Heart left ventricle (tissue), 16 donors: ENCODE measurements around the gene BTBD1. TPM values are rescaled to one million over a fixed set of nuclear protein-coding genes. Genes with fewer than 3 reads are reported as not detected.
A peak's percentile ranks its signal among the peaks of the same experiment; 100 is the strongest.

Experiments used
- ATAC-seq, 4 donors: fragments of 200-7000 bp; cut with Tn5 transposase; one replicate each; pipeline ENCODE4 v1.9.1; 2020 to 2022; ENCODE audit warnings: moderate library complexity in 4 of 4, mild to moderate bottlenecking in 3 of 4, moderate number of reproducible peaks in 1 of 4
- DNase-seq, 5 donors: peaks; one replicate each; pipeline ENCODE4 v3.0.0-alpha.2; 2020
- H3K27ac ChIP-seq, 12 donors: fragments of 200-600 bp; sonication (generic) in 4 of 12; one replicate each; pipeline versions ENCODE4 v1.5.0 to v1.8.0; 2016 to 2022; ENCODE audit warnings: mild to moderate bottlenecking in 2 of 12
- H3K27me3 ChIP-seq, 9 donors: fragments of 200-600 bp; sonication (generic) in 2 of 9; one replicate each; pipeline versions ENCODE4 v1.5.1 to v1.8.0; 2016 to 2022; ENCODE audit warnings: mild to moderate bottlenecking in 3 of 9
- H3K36me3 ChIP-seq, 9 donors: fragments of 200-600 bp; sonication (generic) in 2 of 9; one replicate each; pipeline versions ENCODE4 v1.5.0 to v1.8.0; 2018 to 2022; ENCODE audit warnings: mild to moderate bottlenecking in 2 of 9
- H3K4me1 ChIP-seq, 12 donors: fragments of 200-600 bp; sonication (generic) in 4 of 12; one replicate each; pipeline versions ENCODE4 v1.5.0 to v1.8.0; 2016 to 2022; ENCODE audit warnings: mild to moderate bottlenecking in 3 of 12
- H3K4me3 ChIP-seq, 12 donors: fragments of 200-600 bp; sonication (generic) in 4 of 12; one replicate each; pipeline versions ENCODE4 v1.5.0 to v1.8.0; 2017 to 2022; ENCODE audit warnings: mild to moderate bottlenecking in 9 of 12, moderate library complexity in 4 of 12
- H3K9me3 ChIP-seq, 12 donors: fragments of 200-600 bp; sonication (generic) in 4 of 12; one replicate each; pipeline versions ENCODE4 v1.5.0 to v1.8.0; 2016 to 2022; ENCODE audit warnings: mild to moderate bottlenecking in 1 of 12
- CTCF ChIP-seq, 12 donors: fragments of 200-600 bp; sonication (generic) in 4 of 12; IDR thresholded peaks; one replicate each; pipeline versions ENCODE4 v1.5.0 to v1.8.0; 2018 to 2022; ENCODE audit warnings: antibody characterized with exemption in 12 of 12, mild to moderate bottlenecking in 5 of 12
- POLR2A ChIP-seq, 2 donors: fragments of 450-650 bp; IDR thresholded peaks; one replicate each; pipeline ENCODE4 v1.6.1; 2017; ENCODE audit warnings: antibody characterized with exemption in 2 of 2, mild to moderate bottlenecking in 2 of 2, moderate library complexity in 2 of 2
- WGBS, 4 donors: extraction: QIAGEN DNeasy Blood & Tissue Kit in 2 of 4; methylation state at CpG; one replicate each; pipeline versions ENCODE4 v1.1.5 to v1.1.7; 2013 to 2018; 5-methylcytosine and 5-hydroxymethylcytosine counted together
- intact Hi-C, 10 donors: fragments of 100-400 bp; cut with DNase I; formaldehyde crosslinking; loops; one replicate each; pipeline versions ENCODE4 v1.11.1 to v1.14.2; 2022
- polyA plus RNA-seq, 2 donors: library from polyadenylated mRNA; stranded (reverse); fragments of 200-250 nt; gene quantifications; one replicate each; pipeline ENCODE4 v1.2.3, GENCODE V29; 2013
- total RNA-seq, 9 donors: library from RNA; depleted of rRNA in 2 of 9; stranded (reverse); fragments of >200 nt in 2 of 9; fragmentation: NEBNext Ultra II Directional in 3 of 9; extraction: Animal tissue kit (Norgen Biotek cat#: 25700) in 3 of 9; gene quantifications; one replicate each; pipeline versions ENCODE4 v1.1.0 to v1.2.4, GENCODE V29; 2016 to 2023
- donor health status: ischemic (EF 13 %, LVEDD 7.1; RV severe dilation, severe dysfunction).
- donor health status: healthy with polysubstance abuse.
- donor health status: DM: no; HTN: yes; CAD: no.
- donor health status: DM: no; HTN: no; CAD: no.
- donor health status: ischemic (EF 25% LVEDD 6.9; RV normal size, moderate dysfunction).
- donor health status: ischemic (EF 25% LVEDD 5.7; RV mildly dilated, moderate dysfunction).
- donor health status: healthy.
- donor health status: DM: yes; HTN: yes; CAD: no.
- donor health status: ischemic (EF 35%, LVEDD 5.7; RV mildly dilated, moderate dysfunction).
- donor health status: nonischemic (EF 11% LVEDD 7.7; RV severe dilation, severe dysfunction).
- donor health status: DM: yes; HTN: yes; CAD: no.
- donor health status: PGD.
- donor health status: ischemic (EF 29% LVEDD 5.4; RV normal size, mild dysfunction).
- donor health status: nonischemic (EF 23%, LVEDD 6.1; RV moderate dilation, normal function).

The BTBD1 gene
- total and polyA plus RNA-seq, 11 donors, result 15.2 to 192 (median 136) TPM

GRCh38 chr15:83108266-83109219 lies 41.5 kb upstream of the BTBD1 start:
- H3K4me1 ChIP-seq, result peaks cover 4 to 50% (median 24%) of the 10 kb centered on the region in 12 donors
- intact Hi-C loops, result loop anchor here in 4 of 10 donors (2.0 to 10.0 kb wide), 5 partner anchors 41 to 99 kb away; partner anchors contain the start of genes BTBD1 (in 3 of the 4), HDGFL3 (in 2 of the 4) and C15orf40 (in 1 of the 4)
- peak; percentile 56 to 78 (median 68) for DNase-seq
- peaks cover 0 to 18% (median 0%) of the 10 kb centered on the region in 9 donors for H3K27me3 ChIP-seq
- peaks cover 0 to 1% (median 0%) of the 10 kb centered on the region in 9 donors for H3K36me3 ChIP-seq
- H3K9me3 ChIP-seq, result no peaks in the 10 kb centered on the region
- 40 to 48% (median 42%) methylated on average over 21 of the region's 21 CpGs for WGBS, 4 donors
- peak overlapping the region in 11 of 12 donors; percentile 57 to 82 (median 62) for H3K4me3 ChIP-seq
- H3K27ac ChIP-seq, result peak overlapping the region; percentile 59 to 90 (median 74)
- TF ChIP-seq CTCF (IDR thresholded peaks at IDR 0.05) (no peak), POLR2A (IDR thresholded peaks at IDR 0.05) (no peak)
- ATAC-seq, result peak; percentile 65 to 87 (median 77)

- intact Hi-C loops, result loop anchor here in 5 of 10 donors (2.0 to 10.0 kb wide), 6 partner anchors 41 to 99 kb away; partner anchors contain the start of genes BTBD1 (in 3 of the 5), HDGFL3 (in 2 of the 5) and C15orf40 (in 1 of the 5)
- ATAC-seq (peak in 1 of 4 donors; percentile 6), DNase-seq (peak in 1 of 5 donors; percentile 24)
- peaks cover 3 to 43% (median 17%) of the 10 kb centered on the region in 12 donors for H3K4me1 ChIP-seq
- no peaks in the 10 kb centered on the region for H3K36me3 ChIP-seq
- no peaks in the 10 kb centered on the region for H3K9me3 ChIP-seq
- H3K27ac ChIP-seq, result peak overlapping the region; percentile 59 to 90 (median 74)
- 0 to 13% (median 9%) methylated on average over 6 to 30 of the region's 30 CpGs for WGBS, 4 donors
- H3K4me3 ChIP-seq, result peak overlapping the region; percentile 57 to 82 (median 63)
- peaks cover 0 to 18% (median 0%) of the 10 kb centered on the region in 9 donors for H3K27me3 ChIP-seq
- TF ChIP-seq CTCF (IDR thresholded peaks at IDR 0.05), result no peak
- no peak for TF ChIP-seq POLR2A (IDR thresholded peaks at IDR 0.05)
Observed at GRCh38 chr15:83107841-83108181, 40.8 kb upstream of the BTBD1 start.

- peak within 1 kb of the TSS; percentile 59 to 90 (median 74) for H3K27ac ChIP-seq
- WGBS, 4 donors, result 1 to 4% (median 1%) methylated on average over 20 to 97 of the region's 97 CpGs
- peak in 2 of 4 donors; percentile 47 to 51 for ATAC-seq
- peak in 4 of 5 donors; percentile 28 to 71 (median 36) for DNase-seq
- H3K4me1 ChIP-seq, result peaks cover 3 to 40% (median 14%) of the 10 kb centered on the region in 12 donors
- H3K36me3 ChIP-seq, result no peaks in the 10 kb centered on the region
- peaks cover 0 to 18% (median 0%) of the 10 kb centered on the region in 9 donors for H3K27me3 ChIP-seq
- peak within 1 kb of the TSS; percentile 57 to 82 (median 63) for H3K4me3 ChIP-seq
- intact Hi-C loops, result loop anchor here in 5 of 10 donors (2.0 to 10.0 kb wide), 5 partner anchors 40 to 100 kb away; partner anchors contain the start of genes BTBD1 (in 2 of the 5), HDGFL3 (in 2 of the 5) and C15orf40 (in 1 of the 5)
- TF ChIP-seq POLR2A (IDR thresholded peaks at IDR 0.05), result no peak
- TF ChIP-seq CTCF (IDR thresholded peaks at IDR 0.05), result peak in 2 of 12 donors; percentile 13
- H3K9me3 ChIP-seq, result no peaks in the 10 kb centered on the region
Observed at GRCh38 chr15:83106994-83107840, 40.2 kb upstream of the BTBD1 start, which contains the start of gene TM6SF1. TSS of gene TM6SF1 (plus strand) at chr15:83107645. CDS start at chr15:83107681, 36 bp downstream.
